GM23338 (cell line): ENCODE results near the gene DTNBP1. TPM values are rescaled to one million over a fixed set of nuclear protein-coding genes. Genes with fewer than 3 reads are reported as not detected.

ENCODE experiments used
- ATAC-seq: fragments of 200-7000 bp; cut with Tn5 transposase; 3 replicates; pipeline ENCODE4 v1.9.1; 2020
- DNase-seq: peaks from one replicate; pipeline ENCODE4 v3.0.0-alpha.2; 2015; ENCODE audit warnings: low spot score
- H2AFZ ChIP-seq: fragments of 200-600 bp; sonication (generic); 2 replicates; pipeline ENCODE4 v1.8.0; 2016; ENCODE audit warnings: antibody characterized with exemption, mild to moderate bottlenecking, moderate library complexity
- H3F3A ChIP-seq: fragments of 200-600 bp; sonication (generic); replicated peaks from 2 replicates; pipeline ENCODE4 v1.8.0; 2017; ENCODE audit warnings: antibody characterized with exemption, mixed run types, low read depth
- H3K27ac ChIP-seq: fragments of 200-600 bp; sonication (generic); 2 replicates; pipeline ENCODE4 v1.6.1; 2016; ENCODE audit warnings: low read depth
- H3K27me3 ChIP-seq: fragments of 200-600 bp; sonication (generic); 2 replicates; pipeline ENCODE4 v1.8.0; 2016; ENCODE audit warnings: mild to moderate bottlenecking, mixed run types, moderate library complexity; ENCODE audit not compliant: insufficient read depth
- H3K36me3 ChIP-seq: fragments of 200-600 bp; sonication (generic); 2 replicates; pipeline ENCODE4 v1.8.0; 2016; ENCODE audit warnings: mild to moderate bottlenecking; ENCODE audit not compliant: insufficient read depth
- H3K4me1 ChIP-seq: fragments of 200-600 bp; sonication (generic); 2 replicates; pipeline ENCODE4 v1.8.0; 2016; ENCODE audit warnings: mild to moderate bottlenecking, moderate library complexity; ENCODE audit not compliant: insufficient read depth
- H3K4me2 ChIP-seq: fragments of 200-600 bp; sonication (generic); 2 replicates; pipeline ENCODE4 v1.7.1; 2017; ENCODE audit warnings: mixed run types
- H3K4me3 ChIP-seq: fragments of 200-600 bp; sonication (generic); 2 replicates; pipeline ENCODE4 v1.6.1; 2016; ENCODE audit warnings: mixed run types
- H3K79me2 ChIP-seq: fragments of 200-600 bp; sonication (generic); replicated peaks from 2 replicates; pipeline ENCODE4 v1.8.0; 2017; ENCODE audit warnings: mild to moderate bottlenecking; ENCODE audit not compliant: insufficient read depth
- H3K9me2 ChIP-seq: fragments of 200-600 bp; sonication (generic); 2 replicates; pipeline ENCODE4 v1.8.0; 2017; ENCODE audit not compliant: insufficient read depth
- H4K20me1 ChIP-seq: fragments of 200-600 bp; sonication (generic); replicated peaks from 2 replicates; pipeline ENCODE4 v1.8.0; 2017; ENCODE audit warnings: mild to moderate bottlenecking; ENCODE audit not compliant: insufficient read depth
- H3K27ac Mint-ChIP-seq: 2 replicates; pipeline ENCODE4 v1.8.0; 2020; ENCODE audit warnings: inconsistent platforms, mild to moderate bottlenecking, moderate library complexity, mixed read lengths
- H3K27me3 Mint-ChIP-seq: 3 replicates; pipeline ENCODE4 v1.8.0; 2022; ENCODE audit warnings: low read depth, mild to moderate bottlenecking, moderate library complexity, mixed read lengths, inconsistent platforms; ENCODE audit not compliant: insufficient read depth, poor library complexity
- H3K36me3 Mint-ChIP-seq: 3 replicates; pipeline ENCODE4 v1.8.0; 2021; ENCODE audit warnings: low read depth, mild to moderate bottlenecking, inconsistent platforms, moderate library complexity, mixed read lengths
- H3K4me1 Mint-ChIP-seq: 3 replicates; pipeline ENCODE4 v1.8.0; 2020; ENCODE audit warnings: mild to moderate bottlenecking, inconsistent platforms, mixed read lengths
- H3K4me3 Mint-ChIP-seq: 3 replicates; pipeline ENCODE4 v1.8.0; 2021; ENCODE audit warnings: moderate library complexity, mild to moderate bottlenecking, inconsistent platforms, mixed read lengths
- H3K9me3 Mint-ChIP-seq: 3 replicates; pipeline ENCODE4 v1.8.0; 2020; ENCODE audit warnings: moderate library complexity, mild to moderate bottlenecking, inconsistent platforms, mixed read lengths
- CREB1 ChIP-seq: fragments of 250-450 bp; sonication (Bioruptor Pico); IDR thresholded peaks from 2 replicates; pipeline ENCODE4 v1.5.0; 2020; ENCODE audit warnings: low read depth, mild to moderate bottlenecking, moderate library complexity
- ETS1 ChIP-seq: IDR thresholded peaks from 2 replicates; pipeline ENCODE4 v1.6.1; 2016; ENCODE audit warnings: antibody characterized with exemption
- EZH2 ChIP-seq: fragments of 200-600 bp; sonication (generic); IDR thresholded peaks from one replicate; pipeline ENCODE4 v1.8.0; 2017; ENCODE audit warnings: antibody characterized with exemption, mild to moderate bottlenecking, low read depth; ENCODE audit not compliant: unreplicated experiment
- NANOG ChIP-seq: IDR thresholded peaks from 2 replicates; pipeline ENCODE4 v1.6.1; 2016; ENCODE audit warnings: antibody characterized with exemption, borderline replicate concordance
- STAT1 ChIP-seq: IDR thresholded peaks from one replicate; pipeline ENCODE4 v1.6.1; 2016; ENCODE audit warnings: antibody characterized with exemption; ENCODE audit not compliant: unreplicated experiment
- ZNF331 ChIP-seq: fragments of 250-450 bp; sonication (Bioruptor Pico); IDR thresholded peaks from 2 replicates; pipeline ENCODE4 v1.5.0; 2020; ENCODE audit warnings: low read depth, mild to moderate bottlenecking, moderate library complexity
- ZNF462 ChIP-seq: fragments of 250-450 bp; sonication (Bioruptor Pico); IDR thresholded peaks from 2 replicates; pipeline ENCODE4 v1.5.0; 2020; ENCODE audit warnings: mild to moderate bottlenecking, moderate library complexity
- polyA plus RNA-seq: library from polyadenylated mRNA; unstranded; fragments of >200 nt; fragmentation: Nextera tagmentation; extraction: Ambion mirVana; gene quantifications from 2 replicates; pipeline ENCODE4 v1.2.1, GENCODE V29; 2016
- total RNA-seq: library from RNA; depleted of rRNA; stranded (reverse); fragments of >200 nt; shearing (Covaris generic); gene quantifications from 2 replicates; pipeline ENCODE4 v1.2.3, GENCODE V29; 2014

DTNBP1 gene
- total and polyA plus RNA-seq, 2 experiments from 2014 or later, result 12.1 to 20.1 TPM

GRCh38 chr6:15602154-15602553, 60.7 kb downstream of the DTNBP1 start:
- Mint-ChIP-seq H3K27ac (no peak overlapping the region), H3K27me3 (peaks cover 3% of the 10 kb centered on the region), H3K4me1 (peaks cover 19% of the 10 kb centered on the region), H3K4me3 (no peak overlapping the region), H3K9me3 (no peaks in the 10 kb centered on the region), H3K36me3 (no peaks in the 10 kb centered on the region)
- Histone ChIP-seq H3K9me2 (0 out of 2 replicates have a peak, but pooled peaks cover under 1% of the 10 kb centered on the region), H3K27me3 (no peaks in the 10 kb centered on the region), H3K36me3 (no peaks in the 10 kb centered on the region), H3K4me2 (no peak overlapping the region), H2AFZ (no peak overlapping the region), H3F3A (no peaks in the 10 kb centered on the region), H3K27ac (no peak overlapping the region), H3K4me1 (peaks cover 11% of the 10 kb centered on the region; the same call in 1 of the 2 replicates), H3K79me2 (no peaks in the 10 kb centered on the region), H3K4me3 (no peak overlapping the region), H4K20me1 (no peaks in the 10 kb centered on the region)
- TF ChIP-seq STAT1 (no peak), ZNF331 (CRISPR knock-in tag) (no peak), EZH2 (no peak)
- peak; percentile 50 for ATAC-seq
- DNase-seq, result no peak

- no peak overlapping the region for H3K4me2 ChIP-seq
Observed at GRCh38 chr6:15598273-15598798, 64.5 kb downstream of the DTNBP1 start.

More at GRCh38 chr6:15598273-15598798, 64.5 kb downstream of the DTNBP1 start:
- Histone ChIP-seq H3K79me2 (no peaks in the 10 kb centered on the region), H3K4me1 (peaks cover 10% of the 10 kb centered on the region; the same call in 1 of the 2 replicates), H3K36me3 (no peaks in the 10 kb centered on the region), H3F3A (no peaks in the 10 kb centered on the region), H3K27ac (no peak overlapping the region), H2AFZ (no peak overlapping the region), H3K9me2 (0 out of 2 replicates have a peak, but pooled peaks cover 4% of the 10 kb centered on the region), H3K4me3 (no peak overlapping the region), H3K27me3 (no peaks in the 10 kb centered on the region), H4K20me1 (no peaks in the 10 kb centered on the region)
- TF ChIP-seq STAT1 (no peak), NANOG (no peak), ETS1 (no peak), ZNF331 (CRISPR knock-in tag) (no peak), CREB1 (no peak), ZNF462 (CRISPR knock-in tag) (no peak)
- H3K27ac Mint-ChIP-seq, result no peak overlapping the region
- ATAC-seq (no peak), DNase-seq (no peak)
- H3K9me3 Mint-ChIP-seq, result no peaks in the 10 kb centered on the region
- no peak overlapping the region for H3K4me3 Mint-ChIP-seq
- H3K27me3 Mint-ChIP-seq, result peaks cover 3% of the 10 kb centered on the region
- H3K36me3 Mint-ChIP-seq, result no peaks in the 10 kb centered on the region
- peaks cover 19% of the 10 kb centered on the region for H3K4me1 Mint-ChIP-seq
